HAP-1 (cell line): ENCODE results near the gene CASP6.
"Not testable (repeated sequence)": the region's sequence is repeated elsewhere in the genome, so short reads cannot be mapped to it uniquely, and the experiment has no call there.

Source experiments
- DNase-seq, 2 experiments: peaks; one replicate each; pipeline ENCODE4 v3.0.0-alpha.2; 2016 to 2020; ENCODE audit warnings: low spot score in 2 of 2
- H3K27me3 ChIP-seq: fragments of 250-450 bp; sonication (Bioruptor Pico); 2 replicates; pipeline ENCODE4 v1.5.1; 2020; ENCODE audit warnings: low read depth, mild to moderate bottlenecking, moderate library complexity
- H3K36me3 ChIP-seq: fragments of 250-450 bp; sonication (Bioruptor Pico); replicated peaks from 2 replicates; pipeline ENCODE4 v1.5.1; 2020; ENCODE audit warnings: mild to moderate bottlenecking
- H3K4me1 ChIP-seq: fragments of 250-450 bp; sonication (Bioruptor Pico); 2 replicates; pipeline ENCODE4 v1.5.1; 2020; ENCODE audit warnings: mild to moderate bottlenecking
- H3K4me3 ChIP-seq: fragments of 250-450 bp; sonication (Bioruptor Pico); 2 replicates; pipeline ENCODE4 v1.5.1; 2020; ENCODE audit warnings: mild to moderate bottlenecking, moderate library complexity
- H3K9me3 ChIP-seq: fragments of 250-450 bp; sonication (Bioruptor Pico); 2 replicates; pipeline ENCODE4 v1.5.1; 2020; ENCODE audit warnings: mild to moderate bottlenecking, moderate library complexity
- in situ Hi-C: fragments of 300-500 bp; cut with MboI; formaldehyde crosslinking; loops from 3 replicates; pipeline ENCODE4 v1.14.3; 2020; ENCODE audit warnings: low sequenced_read_pairs, inconsistent platforms, mixed read lengths

Gene CASP6

DNA sequence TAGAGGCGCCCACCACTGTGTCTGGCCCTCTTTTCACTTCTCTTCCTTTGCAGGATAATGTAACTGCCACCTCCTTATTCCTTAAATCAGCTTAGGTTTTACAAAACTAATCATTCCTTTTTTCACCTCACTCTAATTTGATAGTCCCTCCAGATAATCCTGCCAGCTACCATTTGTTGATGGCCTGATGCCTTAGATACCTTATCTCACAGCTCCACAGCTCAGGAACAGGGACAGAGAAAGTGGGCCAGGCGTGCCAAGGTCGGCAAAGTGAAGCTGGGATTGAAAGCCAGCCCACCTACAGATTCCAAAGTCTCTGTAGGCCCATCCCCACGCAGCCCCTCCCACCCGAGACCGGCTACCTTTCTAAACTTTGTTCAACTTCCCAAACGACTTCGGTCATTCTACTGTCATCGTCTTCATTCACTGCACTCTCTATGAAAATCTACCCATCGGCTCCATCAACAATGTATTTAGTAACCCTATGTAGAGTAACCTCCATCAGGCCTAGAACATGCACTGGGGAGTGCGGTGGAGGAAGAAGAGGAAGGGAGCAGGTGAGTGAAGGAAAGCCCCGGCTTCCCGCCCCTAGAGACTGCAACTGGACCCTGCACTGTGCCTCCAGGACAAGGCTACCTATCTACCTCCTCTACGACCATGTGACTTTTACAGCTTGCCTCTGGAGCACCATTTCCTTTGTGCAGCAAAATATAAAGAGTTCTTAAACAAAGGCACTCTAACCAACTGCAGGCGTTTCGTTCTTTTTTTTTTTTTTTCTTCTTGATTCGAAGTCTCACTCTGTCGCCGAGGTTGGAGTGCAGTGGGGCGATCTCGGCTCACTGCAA lies 1.5 kb downstream of the CASP6 start:
- H3K4me3 ChIP-seq: peak overlapping the region; percentile 77
- peaks cover 6% of the 10 kb centered on the region; the same call in 1 of the 2 replicates for H3K36me3 ChIP-seq
- peaks cover 4% of the 10 kb centered on the region for H3K4me1 ChIP-seq
- no peaks in the 10 kb centered on the region for H3K27me3 ChIP-seq
- H3K9me3 ChIP-seq: no peaks in the 10 kb centered on the region
- in situ Hi-C loops: no loop called here
- DNase-seq: peak; percentile 28 to 44

- Histone ChIP-seq H3K27me3 (no peaks in the 10 kb centered on the region), H3K36me3 (peaks cover 6% of the 10 kb centered on the region), H3K9me3 (no peaks in the 10 kb centered on the region), H3K4me1 (peaks cover 4% of the 10 kb centered on the region), H3K4me3 (no peak overlapping the region)
- no peak for DNase-seq
- in situ Hi-C loops: no loop called here
These were observed 3.6 kb downstream of the CASP6 start for GRCh38 chr4:109699553-109700225.

- no peak for DNase-seq
- Histone ChIP-seq H3K9me3 (no peaks in the 10 kb centered on the region), H3K4me3 (no peak overlapping the region), H3K4me1 (peaks cover under 1% of the 10 kb centered on the region), H3K36me3 (peaks cover 13% of the 10 kb centered on the region), H3K27me3 (no peaks in the 10 kb centered on the region)
- in situ Hi-C loops: no loop called here
These were observed 4.6 kb downstream of the CASP6 start for GRCh38 chr4:109698656-109699055.

GRCh38 chr4:109691411-109691920 lies 11.8 kb downstream of the CASP6 start:
- peaks cover 6% of the 10 kb centered on the region; the same call in 1 of the 2 replicates for H3K4me1 ChIP-seq
- no peaks in the 10 kb centered on the region for H3K27me3 ChIP-seq
- H3K36me3 ChIP-seq: peaks cover 27% of the 10 kb centered on the region
- DNase-seq: no peak
- in situ Hi-C loops: no loop called here
- no peak overlapping the region for H3K4me3 ChIP-seq
- no peaks in the 10 kb centered on the region for H3K9me3 ChIP-seq

- in situ Hi-C loops: no loop called here
- Histone ChIP-seq H3K4me1 (peaks cover 6% of the 10 kb centered on the region; the same call in 1 of the 2 replicates), H3K27me3 (no peaks in the 10 kb centered on the region), H3K9me3 (no peaks in the 10 kb centered on the region), H3K36me3 (peaks cover 27% of the 10 kb centered on the region), H3K4me3 (no peak overlapping the region)
- no peak for DNase-seq
These were observed 12.4 kb downstream of the CASP6 start for GRCh38 chr4:109690690-109691410.

GRCh38 chr4:109684727-109685126 lies 18.5 kb downstream of the CASP6 start:
- peaks cover 2% of the 10 kb centered on the region for H3K9me3 ChIP-seq
- peaks cover 20% of the 10 kb centered on the region for H3K4me1 ChIP-seq
- peaks cover 2% of the 10 kb centered on the region; the same call in 1 of the 2 replicates for H3K36me3 ChIP-seq
- no peak for DNase-seq
- no peak overlapping the region for H3K4me3 ChIP-seq
- no peaks in the 10 kb centered on the region for H3K27me3 ChIP-seq
- in situ Hi-C loops: no loop called here

DNA sequence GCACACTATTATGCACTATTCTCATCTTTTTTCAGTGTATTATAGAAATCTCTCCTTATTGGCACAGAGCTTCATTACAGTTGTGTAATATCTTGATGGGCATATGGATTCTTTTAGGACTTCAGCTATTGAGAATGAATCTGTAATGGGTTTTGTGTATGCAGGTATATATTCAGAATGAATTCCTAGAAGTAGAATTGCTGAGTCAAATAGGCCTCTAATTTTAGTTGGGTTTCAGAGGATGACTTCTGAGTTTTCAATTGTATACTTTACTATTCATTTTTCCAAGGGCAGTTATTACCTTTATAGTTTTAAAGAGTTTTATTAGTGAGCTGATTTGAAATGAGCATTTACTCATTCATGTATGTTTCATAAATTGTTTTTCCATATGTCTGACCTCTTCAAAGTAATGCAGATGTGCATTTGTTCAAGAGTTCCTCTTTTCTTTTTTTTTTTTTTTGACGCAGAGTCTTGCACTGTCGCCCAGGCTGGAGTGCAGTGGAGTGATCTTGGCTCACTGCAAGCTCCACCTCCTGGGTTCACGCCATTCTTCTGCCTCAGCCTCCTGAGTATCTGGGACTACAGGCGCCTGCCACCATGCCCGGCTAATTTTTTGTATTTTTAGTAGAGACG lies 19.5 kb downstream of the CASP6 start:
- no peaks in the 10 kb centered on the region; the same call in 1 of the 2 replicates for H3K36me3 ChIP-seq
- no peak overlapping the region for H3K4me3 ChIP-seq
- peaks cover 20% of the 10 kb centered on the region for H3K4me1 ChIP-seq
- DNase-seq: no peak
- H3K27me3 ChIP-seq: no peaks in the 10 kb centered on the region
- in situ Hi-C loops: no loop called here
- H3K9me3 ChIP-seq: peaks cover 2% of the 10 kb centered on the region

GRCh38 chr4:109682875-109683274 lies 20.4 kb downstream of the CASP6 start:
- H3K4me1 ChIP-seq: peaks cover 20% of the 10 kb centered on the region
- DNase-seq: peak; percentile 26 to 28
- in situ Hi-C loops: no loop called here

GRCh38 chr4:109678925-109679324 lies 24.3 kb downstream of the CASP6 start:
- H3K36me3 ChIP-seq, DNase-seq, H3K27me3 ChIP-seq, H3K9me3 ChIP-seq, H3K4me3 ChIP-seq, in situ Hi-C loops: not testable (repeated sequence)
- peaks cover 14% of the 10 kb centered on the region for H3K4me1 ChIP-seq

More at GRCh38 chr4:109682875-109683274, 20.4 kb downstream of the CASP6 start:
- Histone ChIP-seq H3K4me3 (no peak overlapping the region), H3K27me3 (no peaks in the 10 kb centered on the region), H3K36me3 (no peaks in the 10 kb centered on the region; the same call in 1 of the 2 replicates), H3K9me3 (peaks cover 2% of the 10 kb centered on the region)

- H3K27me3 ChIP-seq, H3K4me3 ChIP-seq, H3K36me3 ChIP-seq, DNase-seq, in situ Hi-C loops, H3K9me3 ChIP-seq: not testable (repeated sequence)
- peaks cover 13% of the 10 kb centered on the region for H3K4me1 ChIP-seq
These were observed 24.8 kb downstream of the CASP6 start for GRCh38 chr4:109678472-109678871.

DNA sequence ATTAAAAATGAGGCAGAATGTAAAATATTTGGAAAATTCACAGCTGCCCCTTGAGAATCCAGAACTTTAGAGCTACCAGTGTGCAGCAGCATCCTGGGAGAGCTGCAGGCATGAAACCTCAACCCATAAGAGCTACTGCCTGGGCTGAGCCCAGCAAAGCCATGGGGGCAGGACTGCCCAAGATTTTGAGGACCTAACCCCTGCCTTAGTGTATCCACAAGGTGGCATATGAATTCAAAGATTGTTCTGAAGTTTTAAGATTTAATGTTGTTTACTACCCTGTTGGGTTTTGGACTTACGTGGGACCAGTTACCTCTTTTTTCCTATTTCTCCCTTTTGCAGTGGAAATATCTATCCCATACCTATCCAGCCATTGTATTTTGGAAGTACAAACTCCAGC lies 26.4 kb downstream of the CASP6 start:
- Histone ChIP-seq H3K4me1 (no peaks in the 10 kb centered on the region), H3K9me3 (peaks cover 5% of the 10 kb centered on the region), H3K36me3 (no peaks in the 10 kb centered on the region), H3K27me3 (no peaks in the 10 kb centered on the region), H3K4me3 (no peak overlapping the region)
- in situ Hi-C loops: no loop called here
- DNase-seq: no peak

GRCh38 chr4:109675843-109676242 lies 27.4 kb downstream of the CASP6 start:
- no peak for DNase-seq
- in situ Hi-C loops: no loop called here
- no peak overlapping the region for H3K4me3 ChIP-seq
- H3K4me1 ChIP-seq: no peaks in the 10 kb centered on the region
- peaks cover 5% of the 10 kb centered on the region for H3K9me3 ChIP-seq
- no peaks in the 10 kb centered on the region for H3K27me3 ChIP-seq
- no peaks in the 10 kb centered on the region for H3K36me3 ChIP-seq

GRCh38 chr4:109675181-109675580 lies 28.1 kb downstream of the CASP6 start:
- Histone ChIP-seq H3K4me1 (no peaks in the 10 kb centered on the region), H3K27me3 (no peaks in the 10 kb centered on the region), H3K4me3 (no peak overlapping the region), H3K36me3 (no peaks in the 10 kb centered on the region), H3K9me3 (peaks cover 5% of the 10 kb centered on the region)
- DNase-seq: no peak
- in situ Hi-C loops: no loop called here
